ENCODE data around the gene PLA2G2F. TPM values are rescaled to one million over a fixed set of nuclear protein-coding genes. Genes with fewer than 3 reads are reported as not detected.
A peak's percentile ranks its signal among the peaks of the same experiment; 100 is the strongest.

PLA2G2F gene
- total and polyA plus RNA-seq, 9 of the 15 experiments (the other 6 are each of a cell fraction or from before 2014, with no cell fraction given) = not detected

- TF ChIP-seq ZBTB34 (CRISPR knock-in tag; IDR thresholded peaks at IDR 0.05) (no peak), BRF2 (IDR thresholded peaks at IDR 0.05; ENCODE audit: borderline replicate concordance, insufficient read depth, insufficient read length) (no peak), GABPB1 (CRISPR knock-in tag; IDR thresholded peaks at IDR 0.05) (no peak), CSDE1 (IDR thresholded peaks at IDR 0.05) (no peak), ZNF24 (IDR thresholded peaks at IDR 0.05) (no peak), HMG20B (CRISPR knock-in tag; IDR thresholded peaks at IDR 0.05) (no peak), TCF15 (CRISPR knock-in tag; IDR thresholded peaks at IDR 0.05) (no peak), SIX5 (IDR thresholded peaks at IDR 0.05; ENCODE audit: borderline replicate concordance in 1 of 2, insufficient read depth in 1 of 2, low read depth in 1 of 2, low read length in 2 of 2) (no peak), RBM15 (IDR thresholded peaks at IDR 0.05; ENCODE audit: insufficient read depth, low read length) (no peak), SRSF9 (IDR thresholded peaks at IDR 0.05; ENCODE audit: borderline replicate concordance, low read depth, low read length) (no peak), GATAD2A (IDR thresholded peaks at IDR 0.05) (peak; percentile 16; the same call in 1 of the 2 replicates), NKRF (IDR thresholded peaks at IDR 0.05; ENCODE audit: borderline replicate concordance) (no peak), ZSCAN29 (IDR thresholded peaks at IDR 0.05) (no peak), RNF219 (CRISPR knock-in tag; IDR thresholded peaks at IDR 0.05) (no peak), ZNF175 (CRISPR knock-in tag; IDR thresholded peaks at IDR 0.05; ENCODE audit: low read depth) (no peak), PTBP1 (IDR thresholded peaks at IDR 0.05; ENCODE audit: low read depth, low read length) (no peak), MTF1 (CRISPR knock-in tag; IDR thresholded peaks at IDR 0.05; ENCODE audit: borderline replicate concordance) (no peak), HOXB6 (CRISPR knock-in tag; IDR thresholded peaks at IDR 0.05; ENCODE audit: borderline replicate concordance) (no peak), SPI1 (IDR thresholded peaks at IDR 0.05; ENCODE audit: borderline replicate concordance, low read depth, low read length) (no peak), NFATC3 (IDR thresholded peaks at IDR 0.05) (no peak), ETS2 (tag; IDR thresholded peaks at IDR 0.05; ENCODE audit: borderline replicate concordance, poor library complexity, severe bottlenecking) (no peak)
These were observed 12.9 kb downstream of the PLA2G2F start (continued) for GRCh38 chr1:20151906-20152598.

All from K562 (cell line).